GM18505 (cell line): ENCODE data around the gene SMIM29.

Source experiments
- ATAC-seq: cut with Tn5 transposase; IDR thresholded peaks from one replicate; pipeline ENCODE4 v1.9.1; 2021; ENCODE audit not compliant: unreplicated experiment
- POLR2A ChIP-seq: IDR thresholded peaks from 4 replicates; pipeline ENCODE4 v1.6.1; 2011; ENCODE audit warnings: borderline replicate concordance; ENCODE audit not compliant: insufficient read depth, insufficient read length; ENCODE audit errors: extremely low read depth

SMIM29 gene

DNA sequence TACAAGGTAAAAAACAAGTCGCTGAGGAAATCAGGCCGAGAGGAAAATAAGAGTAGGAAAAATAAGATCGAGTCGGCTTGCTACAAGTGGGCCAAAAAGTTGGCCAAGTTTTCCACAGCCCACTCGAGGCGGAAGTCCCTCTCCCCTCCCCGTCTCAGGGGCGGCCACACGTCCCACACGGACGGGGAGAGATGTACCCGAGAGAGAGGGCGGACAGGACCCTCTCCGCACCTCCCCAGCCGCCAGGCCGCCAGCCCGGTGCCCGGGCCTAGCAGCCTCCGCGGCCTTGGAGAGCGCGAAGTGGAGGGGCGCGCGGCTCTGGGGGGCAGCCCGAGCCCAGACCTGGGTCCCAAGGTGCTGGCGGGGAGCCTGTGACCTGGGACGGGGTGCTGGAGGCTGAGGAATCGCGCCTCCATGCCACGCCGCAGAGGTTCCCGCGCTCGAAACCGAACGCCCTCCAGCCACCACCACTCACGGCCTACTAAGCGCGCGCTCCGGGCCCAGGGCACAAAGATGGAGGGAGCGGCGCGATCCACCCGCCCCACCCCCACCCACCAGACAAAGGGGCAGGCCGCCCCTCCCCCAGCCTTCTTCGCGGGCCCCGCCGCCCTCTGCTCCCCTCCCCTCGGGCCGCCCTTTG, 14.0 kb downstream of the SMIM29 start:
- no peak for TF ChIP-seq POLR2A
- ATAC-seq = no peak

DNA sequence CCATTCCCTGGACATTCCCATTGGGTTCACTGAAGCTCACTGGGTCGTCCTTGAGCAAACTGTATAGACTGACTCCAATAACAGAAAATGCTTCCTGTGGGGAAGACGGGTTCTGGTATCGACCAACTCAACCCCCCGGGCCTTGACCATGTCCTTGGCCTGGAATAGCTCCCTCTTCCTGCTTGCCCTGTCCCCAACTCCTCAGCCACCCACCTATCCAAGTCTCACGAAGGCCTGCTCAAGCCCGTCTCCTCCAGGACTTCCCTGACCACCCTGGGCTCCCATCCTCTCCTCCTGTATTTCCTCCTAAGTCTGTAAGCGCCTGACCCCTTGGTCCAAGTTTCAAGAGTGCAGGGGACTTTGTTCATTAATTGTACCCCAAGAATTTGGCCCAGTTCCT, 14.9 kb downstream of the SMIM29 start:
- no peak for ATAC-seq
- TF ChIP-seq POLR2A = no peak

DNA sequence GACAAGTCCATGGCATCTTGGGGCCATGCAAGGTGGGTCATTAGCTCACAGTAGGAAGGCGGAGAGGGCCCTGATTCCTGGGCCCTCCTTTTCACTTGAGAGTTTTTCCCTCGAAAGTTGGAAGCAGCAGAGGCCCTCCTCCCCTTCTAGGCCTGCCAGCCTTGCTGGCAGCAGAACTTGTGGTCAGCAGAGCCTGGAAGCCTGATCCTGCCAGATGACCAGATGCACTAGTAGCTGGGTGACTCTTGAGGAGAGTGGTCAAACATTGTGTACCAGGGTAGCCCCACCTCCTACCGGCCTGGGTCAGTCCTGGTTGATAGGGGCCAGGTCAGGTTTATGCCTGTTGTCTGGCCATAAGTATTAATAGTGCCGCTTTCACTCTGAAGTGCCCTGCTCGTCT, 15.9 kb downstream of the SMIM29 start:
- no peak for TF ChIP-seq POLR2A
- ATAC-seq = no peak

DNA sequence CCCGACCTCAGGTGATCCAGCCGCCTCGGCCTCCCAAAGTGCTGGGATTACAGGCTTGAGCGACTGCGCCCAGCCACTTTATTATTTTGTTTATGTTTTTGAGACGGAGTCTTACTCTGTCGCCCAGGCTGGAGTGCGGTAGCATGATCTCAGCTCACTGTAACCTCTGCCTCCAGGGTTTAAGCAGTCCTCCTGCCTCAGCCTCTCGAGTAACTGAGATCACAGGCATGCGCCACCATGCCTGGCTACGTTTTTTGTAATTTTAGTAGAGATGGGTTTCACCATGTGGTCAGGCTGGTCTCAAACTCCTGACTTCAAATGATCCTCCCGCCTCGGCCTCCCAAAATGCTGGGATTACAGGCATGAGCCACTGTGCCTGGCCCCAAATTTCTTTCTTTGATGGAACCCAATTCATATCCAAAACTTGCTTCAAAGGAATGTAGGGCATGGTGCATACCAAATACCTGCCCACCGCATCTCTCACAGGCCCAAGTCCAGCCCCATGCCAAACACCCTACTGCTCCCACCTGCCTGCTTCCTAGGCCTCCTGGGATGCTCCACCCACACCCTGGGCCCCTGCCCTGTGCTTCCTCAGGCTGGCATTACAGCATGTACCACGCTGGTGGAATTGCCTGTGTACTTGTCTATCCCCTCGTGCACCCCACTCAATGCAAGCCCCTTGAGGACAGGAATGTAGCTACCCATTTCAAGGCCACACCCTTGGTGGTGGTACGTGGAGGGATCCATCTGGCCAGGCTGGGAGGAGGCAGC, 17.1 kb downstream of the SMIM29 start:
- no peak for TF ChIP-seq POLR2A
- no peak for ATAC-seq

DNA sequence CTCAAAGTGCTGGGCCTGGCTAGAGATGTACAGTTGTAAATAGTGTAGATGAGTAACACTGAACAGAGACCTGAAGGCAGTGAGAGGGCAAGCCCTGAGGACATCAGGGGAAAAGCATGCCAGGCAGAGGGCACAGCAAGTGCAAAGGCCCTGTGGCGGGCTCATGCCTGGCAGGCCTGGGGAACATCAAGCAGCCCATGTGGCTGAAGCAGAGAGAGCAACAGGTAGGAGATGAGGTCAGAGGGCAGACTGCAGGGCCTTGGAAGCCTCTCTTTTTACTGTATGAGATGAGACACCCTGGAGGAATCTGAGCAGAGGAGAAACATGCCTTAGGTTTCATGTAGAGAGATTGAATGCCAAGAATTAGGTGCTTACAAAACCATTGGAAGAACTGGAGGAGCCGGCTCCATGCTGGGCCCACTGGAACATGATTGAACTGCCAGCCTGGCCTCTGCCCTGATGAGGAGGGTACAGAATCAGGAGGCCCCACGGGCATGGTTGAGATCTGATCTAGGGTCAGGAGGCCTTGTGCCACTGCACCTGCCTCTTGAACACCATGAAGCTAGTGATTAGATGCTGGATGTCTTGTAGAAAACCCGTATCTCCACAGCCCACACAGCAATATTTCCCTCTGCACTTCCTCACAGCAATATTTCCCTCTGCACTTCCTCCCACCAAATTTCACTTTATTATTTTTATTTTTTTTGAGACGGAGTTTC, 18.0 kb downstream of the SMIM29 start:
- no peak for ATAC-seq
- no peak for TF ChIP-seq POLR2A

DNA sequence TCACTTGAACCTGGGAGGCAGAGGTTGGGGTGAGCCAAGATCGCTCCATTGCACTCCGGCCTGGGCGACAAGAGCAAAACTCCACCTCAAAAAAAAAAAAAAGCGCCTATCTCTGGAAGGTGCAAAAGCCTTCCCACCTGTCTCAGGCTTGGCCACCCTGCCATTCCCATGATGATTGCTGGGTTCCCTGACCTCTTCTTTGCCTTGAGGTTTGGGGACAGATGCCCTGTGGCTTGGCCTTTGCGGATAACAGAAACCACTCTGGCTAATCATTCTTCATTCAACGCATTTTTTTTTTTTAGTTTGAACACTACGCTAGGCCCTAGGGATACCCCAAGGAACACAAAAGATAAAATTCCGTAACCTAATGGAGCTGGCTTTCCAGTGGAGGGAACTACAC, 18.9 kb downstream of the SMIM29 start:
- no peak for TF ChIP-seq POLR2A
- ATAC-seq = no peak

DNA sequence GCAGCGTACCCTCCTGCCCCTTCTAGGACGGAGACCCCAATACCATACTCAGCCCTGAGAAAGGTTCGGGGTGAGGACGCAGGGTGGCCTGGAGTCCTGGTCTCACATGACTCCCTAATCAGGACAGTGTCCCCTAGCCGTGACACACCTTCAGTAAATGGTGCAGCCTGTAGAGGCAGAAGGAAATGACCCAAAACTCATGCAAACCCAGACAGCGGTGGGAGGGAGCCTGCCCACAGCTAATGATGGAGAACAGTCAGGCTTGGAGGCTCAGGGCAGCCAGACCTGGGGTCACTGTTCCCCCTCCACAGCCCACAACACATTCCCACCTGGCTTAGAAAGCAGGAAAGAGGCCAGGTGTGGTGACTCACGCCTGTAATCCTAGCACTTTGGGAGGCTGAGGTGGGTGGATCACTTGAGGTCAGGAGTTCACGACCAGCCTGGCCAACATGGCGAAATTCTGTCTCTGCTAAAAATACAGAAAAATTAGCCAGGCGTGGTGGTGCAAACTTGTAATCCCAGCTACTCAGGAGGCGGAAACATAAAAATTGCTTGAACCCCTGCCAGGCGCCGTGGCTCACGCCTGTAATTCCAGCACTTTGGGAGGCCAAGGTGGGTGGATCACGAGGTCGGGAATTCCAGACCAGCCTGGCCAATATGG, 20.9 kb downstream of the SMIM29 start:
- no peak for TF ChIP-seq POLR2A
- no peak for ATAC-seq

DNA sequence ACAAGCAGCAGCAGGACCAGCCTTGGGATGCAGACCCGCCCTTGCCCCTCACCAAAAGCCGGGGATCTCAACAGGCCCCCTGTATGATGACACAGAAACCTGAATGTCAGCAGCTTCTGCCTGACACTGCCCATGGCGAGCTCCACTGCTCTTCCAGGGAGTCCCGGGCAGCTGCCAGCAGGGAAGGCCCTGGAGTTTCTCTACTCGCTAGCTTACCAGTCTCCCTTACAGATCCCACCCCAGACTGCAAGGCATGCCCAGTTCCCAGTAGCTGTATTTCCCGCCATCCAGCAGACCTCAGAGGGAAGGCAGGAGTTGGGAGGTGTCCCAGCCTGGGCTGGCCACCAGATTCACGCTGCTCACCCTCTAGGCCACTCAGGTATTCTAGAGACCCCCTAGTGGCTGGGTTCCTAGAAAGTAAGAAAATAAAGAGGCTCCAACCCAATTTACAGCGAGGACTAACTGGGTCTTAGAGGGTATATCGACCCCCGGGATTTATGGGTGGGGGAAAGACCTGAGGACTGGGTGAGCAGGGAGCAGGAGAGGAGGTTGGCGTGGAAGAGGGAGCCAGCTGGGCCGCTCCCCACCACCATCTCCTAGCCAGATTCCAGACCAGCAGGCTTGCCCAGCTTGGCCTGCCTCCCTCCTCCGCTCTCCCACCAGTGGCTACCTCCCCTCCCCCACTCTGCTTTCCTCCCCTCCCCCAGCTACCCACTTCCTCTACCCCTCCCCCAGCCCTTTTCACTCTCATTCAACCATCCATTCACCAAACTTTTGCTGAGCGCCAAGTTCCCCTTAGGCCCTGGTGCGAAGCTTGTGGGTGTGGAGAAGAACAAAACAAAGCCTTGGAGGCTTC, 21.8 kb downstream of the SMIM29 start:
- TF ChIP-seq POLR2A = no peak
- ATAC-seq = no peak

DNA sequence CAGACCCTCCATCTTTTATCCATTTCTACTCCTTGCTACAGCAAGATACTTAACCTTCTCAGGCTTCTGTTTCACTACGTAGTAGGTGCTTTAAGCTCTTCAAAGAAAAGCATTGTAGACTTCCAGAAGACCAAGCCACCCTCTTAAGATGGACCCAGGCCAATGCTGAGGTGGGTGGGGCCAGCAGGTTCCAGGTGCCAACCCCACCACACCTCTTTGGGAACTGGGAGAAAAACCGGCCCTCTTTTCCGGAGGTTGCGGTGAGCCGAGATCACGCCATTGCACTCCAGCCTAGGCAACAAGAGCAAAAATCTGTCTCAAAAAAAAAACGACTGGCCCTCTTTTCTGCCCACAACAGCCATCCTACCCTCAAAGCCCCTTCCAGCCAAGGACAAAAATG, 22.7 kb downstream of the SMIM29 start:
- no peak for TF ChIP-seq POLR2A
- no peak for ATAC-seq

DNA sequence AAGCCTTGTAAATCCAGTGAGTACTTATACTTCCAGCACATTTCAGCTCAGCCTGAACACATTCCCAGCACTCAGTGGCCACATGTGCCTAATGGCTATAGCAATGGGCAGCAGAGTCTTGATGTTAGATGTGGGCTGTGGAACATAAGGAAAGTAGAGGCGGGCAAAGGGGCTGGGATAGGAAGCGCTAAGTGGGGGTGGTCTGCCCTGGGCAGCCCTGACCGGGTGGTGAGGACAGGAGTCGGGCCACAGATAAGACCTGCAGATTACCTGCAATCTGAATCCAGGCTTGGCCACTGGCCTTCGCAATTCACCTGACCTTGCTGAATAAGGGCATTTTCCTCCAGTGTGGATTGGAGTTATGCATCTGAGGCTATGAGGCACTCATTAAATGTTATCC, 23.3 kb downstream of the SMIM29 start:
- TF ChIP-seq POLR2A = no peak
- no peak for ATAC-seq

DNA sequence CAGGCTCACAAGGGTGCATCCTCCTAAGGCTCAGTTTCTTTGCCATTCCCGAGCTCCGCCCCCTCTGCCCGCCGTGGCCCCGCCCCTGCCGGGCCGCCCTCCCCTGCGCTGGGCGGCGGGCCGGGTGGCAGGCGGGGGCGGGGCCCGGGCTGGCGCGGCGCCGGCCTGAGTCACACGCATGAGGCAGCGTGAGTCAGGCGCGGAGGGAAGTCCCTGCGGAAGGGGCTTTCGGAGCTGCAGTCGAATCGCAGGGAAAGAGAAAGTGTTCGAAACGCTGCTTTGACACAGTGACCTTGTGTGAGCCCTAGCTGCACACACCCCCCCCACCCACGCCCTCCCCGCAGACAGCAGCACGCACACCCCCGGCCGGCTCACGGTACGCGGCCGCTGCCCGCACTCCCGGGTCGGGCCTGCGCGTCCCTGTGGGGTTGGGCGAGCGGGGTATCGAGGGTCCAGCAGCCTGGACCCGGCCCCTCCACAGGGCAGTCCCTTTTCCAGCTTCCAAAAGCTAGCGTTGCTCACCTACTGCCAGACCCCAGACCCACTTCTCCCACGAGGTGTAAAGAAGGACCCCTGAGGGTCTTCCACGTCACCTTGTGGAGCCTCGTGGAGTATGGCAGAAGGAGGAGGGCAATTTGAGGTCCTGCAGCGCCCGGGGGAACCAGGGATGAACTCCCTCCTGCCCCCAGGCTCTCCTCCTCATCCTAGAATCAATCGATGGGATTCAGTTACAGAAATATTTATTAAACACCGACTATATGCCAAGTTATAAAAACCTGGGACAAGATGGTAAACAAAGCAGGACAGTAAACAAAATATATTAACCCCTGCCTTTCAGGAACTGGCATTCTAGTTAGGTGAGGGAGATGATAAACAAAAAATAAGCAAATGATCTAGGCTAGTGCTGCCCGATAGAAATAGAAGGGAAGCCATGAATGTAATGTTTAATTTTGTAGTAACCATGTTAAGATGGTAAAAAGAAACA, 24.6 kb downstream of the SMIM29 start:
- peak; percentile 79 for ATAC-seq
- TF ChIP-seq POLR2A = peak; percentile 62
